Bronchial epithelial cell (primary cell): ENCODE results near the gene GPSM1. TPM values are rescaled to one million over a fixed set of nuclear protein-coding genes. Genes with fewer than 3 reads are reported as not detected.

Experiments
- DNase-seq: peaks from one replicate; pipeline ENCODE4 v3.0.0-alpha.2; 2010; ENCODE audit warnings: low read depth
- FAIRE-seq: peaks from 2 replicates; lab custom pipeline; 2011; peaks lifted over from hg19 to GRCh38; lab: Jason Lieb, UNC
- H3K27me3 ChIP-seq: 2 replicates; pipeline ENCODE4 v1.5.1; 2011; ENCODE audit warnings: low read length; ENCODE audit not compliant: control insufficient read depth, insufficient read depth
- H3K36me3 ChIP-seq: 2 replicates; pipeline ENCODE4 v1.5.1; 2011; ENCODE audit warnings: low read length; ENCODE audit not compliant: control insufficient read depth, insufficient read depth
- H3K4me3 ChIP-seq: 2 replicates; pipeline ENCODE4 v1.5.1; 2011; ENCODE audit warnings: mild to moderate bottlenecking, low read depth, low read length, control low read depth
- CTCF ChIP-seq: IDR thresholded peaks from 2 replicates; pipeline ENCODE4 v1.5.1; 2011; ENCODE audit warnings: mild to moderate bottlenecking, moderate library complexity, low read length, control low read depth, inconsistent platforms; ENCODE audit not compliant: insufficient read depth, severe bottlenecking
- total RNA-seq: library from RNA; depleted of rRNA; stranded (reverse); fragments of >200 nt; gene quantifications from 2 replicates; pipeline ENCODE4 v1.2.1, GENCODE V29; 2014

GPSM1 gene
- total RNA-seq, 1 donor from 2014 or later: 13.4 TPM

GRCh38 chr9:136370037-136370436 lies 42.7 kb downstream of the GPSM1 start:
- TF ChIP-seq CTCF: no peak
- Histone ChIP-seq H3K4me3 (no peak overlapping the region), H3K27me3 (no peaks in the 10 kb centered on the region), H3K36me3 (no peaks in the 10 kb centered on the region)
- no peak for DNase-seq
- no peak for FAIRE-seq

- FAIRE-seq: no peak
Observed at GRCh38 chr9:136370687-136371532, 43.6 kb downstream of the GPSM1 start.

GRCh38 chr9:136371533-136371880 lies 44.2 kb downstream of the GPSM1 start:
- FAIRE-seq: no peak
- TF ChIP-seq CTCF: no peak

More at GRCh38 chr9:136370687-136371532, 43.6 kb downstream of the GPSM1 start:
- peaks cover 2% of the 10 kb centered on the region for H3K36me3 ChIP-seq
- DNase-seq: no peak
- no peak for TF ChIP-seq CTCF
- H3K4me3 ChIP-seq: no peak overlapping the region
- H3K27me3 ChIP-seq: no peaks in the 10 kb centered on the region

DNA sequence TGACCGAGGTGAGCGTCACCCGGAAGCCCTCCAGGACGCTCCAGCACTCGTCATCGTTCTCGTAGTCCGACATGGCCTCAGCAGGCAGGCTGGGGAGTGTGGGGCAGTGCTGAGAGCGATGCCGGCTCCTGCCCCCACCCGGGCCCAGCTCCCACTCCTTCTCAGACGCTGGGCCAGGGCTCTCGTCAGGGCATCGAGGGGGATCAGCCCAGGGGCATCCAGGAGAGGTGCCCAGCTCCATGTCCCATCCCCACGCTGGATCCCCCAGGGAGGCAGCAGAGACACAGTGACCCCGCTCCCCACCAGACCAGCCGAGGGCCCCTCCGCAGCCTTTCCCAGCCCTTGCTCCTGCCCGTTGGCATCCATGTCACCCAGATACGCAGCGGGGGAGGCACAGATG lies 44.7 kb downstream of the GPSM1 start:
- Histone ChIP-seq H3K4me3 (no peak overlapping the region), H3K36me3 (peaks cover 4% of the 10 kb centered on the region), H3K27me3 (no peaks in the 10 kb centered on the region)
- TF ChIP-seq CTCF: no peak
- no peak for FAIRE-seq
- no peak for DNase-seq

More at GRCh38 chr9:136371533-136371880, 44.2 kb downstream of the GPSM1 start:
- H3K36me3 ChIP-seq: peaks cover 4% of the 10 kb centered on the region
- no peak overlapping the region for H3K4me3 ChIP-seq
- no peaks in the 10 kb centered on the region for H3K27me3 ChIP-seq
- no peak for DNase-seq

DNA sequence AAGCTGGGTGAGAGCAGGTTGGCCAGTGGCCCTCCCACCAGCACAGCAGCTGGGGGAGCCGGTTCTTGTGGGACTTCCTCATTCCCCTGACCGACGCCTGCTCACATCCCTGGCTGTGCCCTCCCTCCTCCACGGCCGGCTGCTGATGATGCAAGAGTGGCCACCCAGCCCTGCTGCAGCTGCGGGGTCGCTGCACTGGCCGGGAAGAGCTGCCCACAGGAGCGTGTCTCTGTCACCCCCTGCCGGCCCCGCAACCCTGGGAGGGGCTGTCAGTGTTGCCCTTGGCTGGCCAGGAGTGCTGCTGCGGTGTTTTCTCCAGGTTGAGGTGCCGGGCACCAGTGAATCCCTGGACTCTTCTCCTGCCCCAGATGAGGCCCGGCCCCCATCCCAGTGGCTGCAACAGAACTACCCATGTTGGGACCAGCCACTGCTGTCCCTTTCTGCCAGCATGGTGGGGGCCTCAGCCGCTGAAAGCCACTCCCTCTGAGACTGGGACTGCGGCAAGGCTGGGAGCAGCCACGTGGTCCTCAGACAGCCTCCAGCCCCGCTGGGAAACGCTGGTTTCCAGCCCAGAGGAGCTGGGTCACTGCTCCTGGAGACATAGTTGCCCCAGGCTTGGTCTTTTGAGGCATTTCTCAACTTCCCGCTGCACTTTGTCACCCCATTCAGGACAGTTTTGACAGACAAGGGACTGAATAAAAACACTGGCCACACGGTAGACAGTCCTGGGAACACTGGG lies 45.4 kb downstream of the GPSM1 start:
- FAIRE-seq (no peak), DNase-seq (peak; percentile 36)
- TF ChIP-seq CTCF: no peak
- H3K27me3 ChIP-seq: no peaks in the 10 kb centered on the region
- H3K36me3 ChIP-seq: peaks cover 6% of the 10 kb centered on the region
- no peak overlapping the region for H3K4me3 ChIP-seq
